HG02884 (cell line): Measurements from ENCODE around the gene MEOX2.

Experiments
- ATAC-seq: cut with Tn5 transposase; IDR thresholded peaks from one replicate; pipeline ENCODE4 v1.9.1; 2021; ENCODE audit warnings: mild to moderate bottlenecking, moderate library complexity; ENCODE audit not compliant: unreplicated experiment

MEOX2 gene

GRCh38 chr7:15566476-15566875, 120.0 kb downstream of the MEOX2 start:
- no peak for ATAC-seq

GRCh38 chr7:15561835-15562234, 124.6 kb downstream of the MEOX2 start, which contains the start of gene AGMO:
Gene AGMO (minus strand): TSS chr7:15562015.
- ATAC-seq, result no peak
